GM12878 (cell line): Measurements from ENCODE around the gene CRYGS. TPM values are rescaled to one million over a fixed set of nuclear protein-coding genes. Genes with fewer than 3 reads are reported as not detected.

Source experiments
- CBFB ChIP-seq: IDR thresholded peaks from 2 replicates; pipeline ENCODE4 v1.6.1; 2016; ENCODE audit warnings: antibody characterized with exemption, low read depth
- CBX3 ChIP-seq: fragments of 200-600 bp; sonication (generic); IDR thresholded peaks from 2 replicates; pipeline ENCODE4 v1.6.1; 2016; ENCODE audit warnings: low read depth, borderline replicate concordance
- CHD4 ChIP-seq: fragments of 200-600 bp; sonication (generic); IDR thresholded peaks from 2 replicates; pipeline ENCODE4 v1.6.1; 2016; ENCODE audit warnings: mild to moderate bottlenecking
- ESRRA ChIP-seq: IDR thresholded peaks from 2 replicates; pipeline ENCODE4 v1.6.1; 2012; ENCODE audit warnings: mild to moderate bottlenecking, low read length, improper control_type of control experiment
- HCFC1 ChIP-seq: fragments of 150-350 bp; IDR thresholded peaks from 2 replicates; pipeline ENCODE4 v1.6.1; 2014; ENCODE audit warnings: low read length
- IKZF1 ChIP-seq: fragments of 450-650 bp; conservative IDR thresholded peaks from 2 replicates; pipeline ENCODE4 v1.6.1; 2017; ENCODE audit warnings: antibody characterized with exemption, mild to moderate bottlenecking
- NFXL1 ChIP-seq: fragments of 450-650 bp; IDR thresholded peaks from 2 replicates; pipeline ENCODE4 v1.6.1; 2017; ENCODE audit warnings: antibody characterized with exemption, mild to moderate bottlenecking, borderline replicate concordance
- NFYA ChIP-seq: IDR thresholded peaks from 2 replicates; pipeline ENCODE4 v1.6.1; 2011; ENCODE audit warnings: low read depth, mild to moderate bottlenecking, low read length, improper control_type of control experiment, borderline replicate concordance
- NFYB ChIP-seq: IDR thresholded peaks from 2 replicates; pipeline ENCODE4 v1.6.1; 2011; ENCODE audit warnings: low read depth, mild to moderate bottlenecking, low read length, improper control_type of control experiment, moderate library complexity; ENCODE audit not compliant: insufficient read depth
- NR2C1 ChIP-seq: fragments of 450-650 bp; IDR thresholded peaks from 2 replicates; pipeline ENCODE4 v1.6.1; 2017; ENCODE audit warnings: antibody characterized with exemption, mild to moderate bottlenecking, moderate library complexity
- POU2F2 ChIP-seq: IDR thresholded peaks from 3 replicates; pipeline ENCODE4 v1.6.1; 2011; ENCODE audit warnings: low read depth, mild to moderate bottlenecking, low read length, borderline replicate concordance
- RFX5 ChIP-seq: IDR thresholded peaks from 2 replicates; pipeline ENCODE4 v1.6.1; 2011; ENCODE audit warnings: low read depth, low read length, improper control_type of control experiment
- SKIL ChIP-seq: fragments of 450-650 bp; IDR thresholded peaks from 2 replicates; pipeline ENCODE4 v1.6.1; 2017; ENCODE audit warnings: mild to moderate bottlenecking, low read depth, inconsistent platforms; ENCODE audit not compliant: poor library complexity, severe bottlenecking
- STAT3 ChIP-seq: IDR thresholded peaks from 2 replicates; pipeline ENCODE4 v1.6.1; 2011; ENCODE audit warnings: low read depth, low read length, improper control_type of control experiment
- TARDBP ChIP-seq: IDR thresholded peaks from 2 replicates; pipeline ENCODE4 v1.6.1; 2016; ENCODE audit warnings: borderline replicate concordance
- ZSCAN29 ChIP-seq: fragments of 450-650 bp; IDR thresholded peaks from 2 replicates; pipeline ENCODE4 v1.6.1; 2017; ENCODE audit warnings: mild to moderate bottlenecking, moderate library complexity
- polyA plus RNA-seq, 11 experiments: library from polyadenylated mRNA; depleted of rRNA in 4 of 11; unstranded in 6 of 11; stranded (reverse) in 5 of 11; fragments of >200 nt; fragmentation: Nextera tagmentation in 4 of 11; fragmentation: Illumina TruSeq in 1 of 11; extraction: Ambion mirVana in 4 of 11; extraction: Trizol in 1 of 11; gene quantifications; 1 replicate in 1 of 11; 2 replicates in 10 of 11; pipeline versions ENCODE4 v1.2.1 to v1.2.3, GENCODE V29; 2011 to 2016; ENCODE audit warnings: inconsistent platforms in 2 of 11, missing spikeins in 2 of 11, low read depth in 1 of 11
- total RNA-seq, 4 experiments: library from RNA; depleted of rRNA in 3 of 4; stranded (reverse); fragments of >200 nt in 3 of 4; fragmentation: Illumina TruSeq in 1 of 4; extraction: Trizol in 1 of 4; gene quantifications; 2 replicates each; pipeline versions ENCODE4 v1.2.1 to v1.2.3, GENCODE V29; 2013 to 2021
- TF ChIP-seq, protein P1 (sequence below): fragments of 450-650 bp; IDR thresholded peaks from 2 replicates; pipeline ENCODE4 v1.6.1; 2016; ENCODE audit warnings: mild to moderate bottlenecking, moderate library complexity, borderline replicate concordance
- TF ChIP-seq, protein P2 (sequence below): fragments of 450-650 bp; formaldehyde crosslinking; IDR thresholded peaks from 2 replicates; pipeline ENCODE4 v1.4.0; 2022; ENCODE audit warnings: mild to moderate bottlenecking, moderate library complexity
- TF ChIP-seq, protein P3 (sequence below): IDR thresholded peaks from 2 replicates; pipeline ENCODE4 v1.6.1; 2011; ENCODE audit warnings: low read depth, mild to moderate bottlenecking, low read length, moderate library complexity, borderline replicate concordance; ENCODE audit errors: extremely low read depth
- TF ChIP-seq, protein P4 (sequence below): fragments of 450-650 bp; conservative IDR thresholded peaks from 2 replicates; pipeline ENCODE4 v1.6.1; 2017; ENCODE audit warnings: mild to moderate bottlenecking, moderate library complexity

CRYGS gene
- total and polyA plus RNA-seq, 10 of the 15 experiments (the other 5 are each of a cell fraction or from before 2014, with no cell fraction given), result 1.1 to 6.0 (median 2.5) TPM

GRCh38 chr3:186511245-186511644 is 32.9 kb downstream of the CRYGS start (continued):
- peak; percentile 89; the same call in 2 of the 3 replicates for TF ChIP-seq POU2F2
- no peak for TF ChIP-seq HCFC1
- TF ChIP-seq, protein P1, sequence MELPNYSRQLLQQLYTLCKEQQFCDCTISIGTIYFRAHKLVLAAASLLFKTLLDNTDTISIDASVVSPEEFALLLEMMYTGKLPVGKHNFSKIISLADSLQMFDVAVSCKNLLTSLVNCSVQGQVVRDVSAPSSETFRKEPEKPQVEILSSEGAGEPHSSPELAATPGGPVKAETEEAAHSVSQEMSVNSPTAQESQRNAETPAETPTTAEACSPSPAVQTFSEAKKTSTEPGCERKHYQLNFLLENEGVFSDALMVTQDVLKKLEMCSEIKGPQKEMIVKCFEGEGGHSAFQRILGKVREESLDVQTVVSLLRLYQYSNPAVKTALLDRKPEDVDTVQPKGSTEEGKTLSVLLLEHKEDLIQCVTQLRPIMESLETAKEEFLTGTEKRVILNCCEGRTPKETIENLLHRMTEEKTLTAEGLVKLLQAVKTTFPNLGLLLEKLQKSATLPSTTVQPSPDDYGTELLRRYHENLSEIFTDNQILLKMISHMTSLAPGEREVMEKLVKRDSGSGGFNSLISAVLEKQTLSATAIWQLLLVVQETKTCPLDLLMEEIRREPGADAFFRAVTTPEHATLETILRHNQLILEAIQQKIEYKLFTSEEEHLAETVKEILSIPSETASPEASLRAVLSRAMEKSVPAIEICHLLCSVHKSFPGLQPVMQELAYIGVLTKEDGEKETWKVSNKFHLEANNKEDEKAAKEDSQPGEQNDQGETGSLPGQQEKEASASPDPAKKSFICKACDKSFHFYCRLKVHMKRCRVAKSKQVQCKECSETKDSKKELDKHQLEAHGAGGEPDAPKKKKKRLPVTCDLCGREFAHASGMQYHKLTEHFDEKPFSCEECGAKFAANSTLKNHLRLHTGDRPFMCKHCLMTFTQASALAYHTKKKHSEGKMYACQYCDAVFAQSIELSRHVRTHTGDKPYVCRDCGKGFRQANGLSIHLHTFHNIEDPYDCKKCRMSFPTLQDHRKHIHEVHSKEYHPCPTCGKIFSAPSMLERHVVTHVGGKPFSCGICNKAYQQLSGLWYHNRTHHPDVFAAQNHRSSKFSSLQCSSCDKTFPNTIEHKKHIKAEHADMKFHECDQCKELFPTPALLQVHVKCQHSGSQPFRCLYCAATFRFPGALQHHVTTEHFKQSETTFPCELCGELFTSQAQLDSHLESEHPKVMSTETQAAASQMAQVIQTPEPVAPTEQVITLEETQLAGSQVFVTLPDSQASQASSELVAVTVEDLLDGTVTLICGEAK, result no peak
- no peak for TF ChIP-seq ZSCAN29
- peak; percentile 85; the same call in 1 of the 2 replicates for TF ChIP-seq CBFB
- TF ChIP-seq TARDBP, result no peak
- peak; percentile 33; the same call in 1 of the 2 replicates for TF ChIP-seq IKZF1
- TF ChIP-seq STAT3, result no peak; the same call in 1 of the 2 replicates
- TF ChIP-seq, protein P2, sequence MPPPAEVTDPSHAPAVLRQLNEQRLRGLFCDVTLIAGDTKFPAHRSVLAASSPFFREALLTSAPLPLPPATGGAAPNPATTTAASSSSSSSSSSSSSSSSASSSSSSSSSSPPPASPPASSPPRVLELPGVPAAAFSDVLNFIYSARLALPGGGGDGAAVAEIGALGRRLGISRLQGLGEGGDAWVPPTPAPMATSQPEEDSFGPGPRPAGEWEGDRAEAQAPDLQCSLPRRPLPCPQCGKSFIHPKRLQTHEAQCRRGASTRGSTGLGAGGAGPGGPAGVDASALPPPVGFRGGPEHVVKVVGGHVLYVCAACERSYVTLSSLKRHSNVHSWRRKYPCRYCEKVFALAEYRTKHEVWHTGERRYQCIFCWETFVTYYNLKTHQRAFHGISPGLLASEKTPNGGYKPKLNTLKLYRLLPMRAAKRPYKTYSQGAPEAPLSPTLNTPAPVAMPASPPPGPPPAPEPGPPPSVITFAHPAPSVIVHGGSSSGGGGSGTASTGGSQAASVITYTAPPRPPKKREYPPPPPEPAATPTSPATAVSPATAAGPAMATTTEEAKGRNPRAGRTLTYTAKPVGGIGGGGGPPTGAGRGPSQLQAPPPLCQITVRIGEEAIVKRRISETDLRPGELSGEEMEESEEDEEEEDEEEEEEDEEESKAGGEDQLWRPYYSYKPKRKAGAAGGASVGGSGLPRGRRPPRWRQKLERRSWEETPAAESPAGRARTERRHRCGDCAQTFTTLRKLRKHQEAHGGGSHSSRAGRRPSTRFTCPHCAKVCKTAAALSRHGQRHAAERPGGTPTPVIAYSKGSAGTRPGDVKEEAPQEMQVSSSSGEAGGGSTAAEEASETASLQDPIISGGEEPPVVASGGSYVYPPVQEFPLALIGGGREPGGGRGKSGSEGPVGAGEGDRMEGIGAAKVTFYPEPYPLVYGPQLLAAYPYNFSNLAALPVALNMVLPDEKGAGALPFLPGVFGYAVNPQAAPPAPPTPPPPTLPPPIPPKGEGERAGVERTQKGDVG (CRISPR knock-in tag), result no peak
- TF ChIP-seq NFXL1, result no peak
- no peak for TF ChIP-seq CHD4
- peak; percentile 82 for TF ChIP-seq SKIL
- no peak for TF ChIP-seq NFYA
- TF ChIP-seq ESRRA, result no peak
- TF ChIP-seq, protein P3, sequence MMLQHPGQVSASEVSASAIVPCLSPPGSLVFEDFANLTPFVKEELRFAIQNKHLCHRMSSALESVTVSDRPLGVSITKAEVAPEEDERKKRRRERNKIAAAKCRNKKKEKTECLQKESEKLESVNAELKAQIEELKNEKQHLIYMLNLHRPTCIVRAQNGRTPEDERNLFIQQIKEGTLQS, result no peak
- TF ChIP-seq CBX3, result no peak
- no peak for TF ChIP-seq NR2C1
- TF ChIP-seq, protein P4, sequence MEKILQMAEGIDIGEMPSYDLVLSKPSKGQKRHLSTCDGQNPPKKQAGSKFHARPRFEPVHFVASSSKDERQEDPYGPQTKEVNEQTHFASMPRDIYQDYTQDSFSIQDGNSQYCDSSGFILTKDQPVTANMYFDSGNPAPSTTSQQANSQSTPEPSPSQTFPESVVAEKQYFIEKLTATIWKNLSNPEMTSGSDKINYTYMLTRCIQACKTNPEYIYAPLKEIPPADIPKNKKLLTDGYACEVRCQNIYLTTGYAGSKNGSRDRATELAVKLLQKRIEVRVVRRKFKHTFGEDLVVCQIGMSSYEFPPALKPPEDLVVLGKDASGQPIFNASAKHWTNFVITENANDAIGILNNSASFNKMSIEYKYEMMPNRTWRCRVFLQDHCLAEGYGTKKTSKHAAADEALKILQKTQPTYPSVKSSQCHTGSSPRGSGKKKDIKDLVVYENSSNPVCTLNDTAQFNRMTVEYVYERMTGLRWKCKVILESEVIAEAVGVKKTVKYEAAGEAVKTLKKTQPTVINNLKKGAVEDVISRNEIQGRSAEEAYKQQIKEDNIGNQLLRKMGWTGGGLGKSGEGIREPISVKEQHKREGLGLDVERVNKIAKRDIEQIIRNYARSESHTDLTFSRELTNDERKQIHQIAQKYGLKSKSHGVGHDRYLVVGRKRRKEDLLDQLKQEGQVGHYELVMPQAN, result no peak
- no peak for TF ChIP-seq NFYB
- TF ChIP-seq RFX5, result no peak
